ENCODE results near the gene RNGTT.

DNA sequence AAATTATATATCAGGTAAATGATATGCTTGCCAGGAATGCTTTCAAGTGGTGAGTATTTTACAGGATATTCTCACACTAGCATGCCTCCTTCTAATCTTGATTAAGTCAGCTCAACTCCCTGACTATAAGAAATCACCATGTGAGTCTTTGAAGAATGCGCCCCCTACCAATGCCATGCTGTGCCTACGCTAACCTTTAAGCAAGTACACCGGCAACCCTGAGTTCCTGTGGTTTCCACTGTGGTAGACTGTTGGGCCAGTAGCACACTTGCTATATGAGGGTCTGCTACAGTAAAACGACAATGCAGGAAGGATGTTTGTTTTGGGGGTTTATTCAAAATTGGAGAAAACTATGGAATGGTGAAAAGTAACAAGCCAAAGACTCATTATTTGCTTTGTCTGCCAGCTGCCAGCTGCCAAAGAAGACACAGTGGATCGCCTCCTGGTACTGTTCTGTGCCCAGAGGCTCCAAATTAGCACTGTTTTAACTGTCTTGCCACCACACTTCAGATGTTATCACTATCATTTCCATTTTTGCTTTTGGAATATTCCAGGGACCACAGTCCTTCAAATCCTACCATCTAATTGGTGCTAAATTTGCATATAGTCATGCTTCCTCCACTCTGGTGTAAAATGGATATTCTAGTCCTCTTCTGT lies 333.5 kb downstream of the RNGTT start:
- TF ChIP-seq, protein P1, sequence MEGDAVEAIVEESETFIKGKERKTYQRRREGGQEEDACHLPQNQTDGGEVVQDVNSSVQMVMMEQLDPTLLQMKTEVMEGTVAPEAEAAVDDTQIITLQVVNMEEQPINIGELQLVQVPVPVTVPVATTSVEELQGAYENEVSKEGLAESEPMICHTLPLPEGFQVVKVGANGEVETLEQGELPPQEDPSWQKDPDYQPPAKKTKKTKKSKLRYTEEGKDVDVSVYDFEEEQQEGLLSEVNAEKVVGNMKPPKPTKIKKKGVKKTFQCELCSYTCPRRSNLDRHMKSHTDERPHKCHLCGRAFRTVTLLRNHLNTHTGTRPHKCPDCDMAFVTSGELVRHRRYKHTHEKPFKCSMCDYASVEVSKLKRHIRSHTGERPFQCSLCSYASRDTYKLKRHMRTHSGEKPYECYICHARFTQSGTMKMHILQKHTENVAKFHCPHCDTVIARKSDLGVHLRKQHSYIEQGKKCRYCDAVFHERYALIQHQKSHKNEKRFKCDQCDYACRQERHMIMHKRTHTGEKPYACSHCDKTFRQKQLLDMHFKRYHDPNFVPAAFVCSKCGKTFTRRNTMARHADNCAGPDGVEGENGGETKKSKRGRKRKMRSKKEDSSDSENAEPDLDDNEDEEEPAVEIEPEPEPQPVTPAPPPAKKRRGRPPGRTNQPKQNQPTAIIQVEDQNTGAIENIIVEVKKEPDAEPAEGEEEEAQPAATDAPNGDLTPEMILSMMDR (IDR thresholded peaks at IDR 0.05), result no peak
- TF ChIP-seq POLR2A (IDR thresholded peaks at IDR 0.05), result no peak
